DMS153 treated with DMSO at 0.1 percent for 48 hours (cell line): Measurements from ENCODE around the gene XBP1.
A peak's percentile ranks its signal among the peaks of the same experiment; 100 is the strongest.
"Not testable (repeated sequence)": the region's sequence is repeated elsewhere in the genome, so short reads cannot be mapped to it uniquely, and the experiment has no call there.

ENCODE experiments used
- DNase-seq: peaks from one replicate; lab custom pipeline; 2025; ENCODE audit not compliant: unreplicated experiment; lab: John Stamatoyannopoulos, UW

The XBP1 gene

GRCh38 chr22:28800308-28801041, at the start of gene XBP1:
Gene XBP1, minus strand, starts transcription at chr22:28800569.
- DNase-seq: peak; percentile 72

- DNase-seq: no peak
These were observed 46.6 kb upstream of the XBP1 start for GRCh38 chr22:28846994-28847393.

- DNase-seq: not testable (repeated sequence)
These were observed 43.9 kb upstream of the XBP1 start for GRCh38 chr22:28844277-28844676.

- no peak for DNase-seq
These were observed 43.3 kb upstream of the XBP1 start for GRCh38 chr22:28843633-28844032.

- DNase-seq: no peak
These were observed 40.7 kb upstream of the XBP1 start for GRCh38 chr22:28841111-28841510.

- no peak for DNase-seq
These were observed 38.6 kb upstream of the XBP1 start for GRCh38 chr22:28838971-28839370.

- no peak for DNase-seq
These were observed 37.3 kb upstream of the XBP1 start for GRCh38 chr22:28837640-28838039.

- no peak for DNase-seq
These were observed 35.3 kb upstream of the XBP1 start for GRCh38 chr22:28835630-28836189.

GRCh38 chr22:28833276-28833923, 33.0 kb upstream of the XBP1 start:
- no peak for DNase-seq

- DNase-seq: no peak
These were observed 32.4 kb upstream of the XBP1 start for GRCh38 chr22:28832731-28833130.

- DNase-seq: no peak
These were observed 31.0 kb upstream of the XBP1 start for GRCh38 chr22:28831140-28832072.

- DNase-seq: no peak
These were observed 30.1 kb upstream of the XBP1 start for GRCh38 chr22:28830441-28830840.

- peak; percentile 16 for DNase-seq
These were observed 29.2 kb upstream of the XBP1 start for GRCh38 chr22:28829358-28830181.

- no peak for DNase-seq
These were observed 26.6 kb upstream of the XBP1 start for GRCh38 chr22:28826921-28827320.

GRCh38 chr22:28826430-28826829, 26.1 kb upstream of the XBP1 start:
- DNase-seq: not testable (repeated sequence)

- DNase-seq: not testable (repeated sequence)
These were observed 24.1 kb upstream of the XBP1 start for GRCh38 chr22:28824455-28824854.

- DNase-seq: peak; percentile 93
These were observed 22.7 kb upstream of the XBP1 start for GRCh38 chr22:28822930-28823551.

- no peak for DNase-seq
These were observed 21.1 kb upstream of the XBP1 start for GRCh38 chr22:28821452-28821851.

GRCh38 chr22:28820885-28821284, 20.5 kb upstream of the XBP1 start:
- DNase-seq: no peak
